Activated CD8-positive, alpha-beta memory T cell treated with anti-CD3 and anti-CD28 coated beads for 24 hours (primary cell): ENCODE results near the gene HES5.
A peak's percentile ranks its signal among the peaks of the same experiment; 100 is the strongest.

Source experiments
- DNase-seq: peaks from one replicate; pipeline ENCODE4 v3.0.0-alpha.2; 2020

Gene HES5

GRCh38 chr1:2530513-2531361 is 674 bp upstream of the HES5 start:
- DNase-seq: peak; percentile 60

- DNase-seq: peak; percentile 77
Observed at GRCh38 chr1:2528966-2529783, 888 bp downstream of the HES5 start.

DNA sequence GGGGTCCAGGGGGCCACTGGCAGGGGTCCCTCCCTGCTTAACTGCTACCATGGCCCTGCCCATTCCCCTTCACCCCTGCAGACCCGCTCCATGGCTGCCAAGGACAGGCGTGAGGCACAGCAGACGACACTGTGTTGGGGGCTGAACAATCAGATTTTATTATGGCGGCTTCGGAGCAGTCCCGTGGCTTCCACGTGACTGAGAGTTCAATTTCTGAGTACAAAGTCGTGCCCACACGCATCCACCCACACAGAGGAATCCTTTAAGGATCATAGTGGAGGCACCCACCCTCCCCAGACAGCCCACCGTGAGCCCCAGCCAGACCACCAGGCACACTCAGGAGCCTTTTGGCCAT is 1.5 kb downstream of the HES5 start:
- DNase-seq: no peak

GRCh38 chr1:2528016-2528415 is 2.0 kb downstream of the HES5 start:
- DNase-seq: no peak

DNA sequence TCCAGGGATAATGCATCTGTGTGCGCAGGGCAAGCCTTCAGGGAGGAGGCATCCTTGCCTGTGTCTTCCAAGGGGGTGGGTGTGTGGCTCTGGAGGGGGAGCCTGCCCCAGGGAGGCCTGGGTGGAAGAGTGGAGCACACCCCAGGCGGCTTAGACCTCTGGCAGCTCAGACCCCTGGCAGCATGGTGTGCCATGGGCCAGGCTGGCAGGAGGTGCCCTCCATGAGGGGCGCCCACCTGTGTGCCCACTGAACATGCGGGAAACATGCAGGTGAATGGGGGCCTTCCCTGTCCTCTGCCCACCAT is 2.6 kb downstream of the HES5 start:
- DNase-seq: no peak

- DNase-seq: no peak
Observed at GRCh38 chr1:2526824-2527555, 3.1 kb downstream of the HES5 start.

GRCh38 chr1:2525920-2526823 is 3.9 kb downstream of the HES5 start, which contains the start of gene PANK4:
Gene PANK4 (minus strand): TSS chr1:2526596. CDS start chr1:2526587, 9 bp downstream.
- DNase-seq: peak; percentile 95

DNA sequence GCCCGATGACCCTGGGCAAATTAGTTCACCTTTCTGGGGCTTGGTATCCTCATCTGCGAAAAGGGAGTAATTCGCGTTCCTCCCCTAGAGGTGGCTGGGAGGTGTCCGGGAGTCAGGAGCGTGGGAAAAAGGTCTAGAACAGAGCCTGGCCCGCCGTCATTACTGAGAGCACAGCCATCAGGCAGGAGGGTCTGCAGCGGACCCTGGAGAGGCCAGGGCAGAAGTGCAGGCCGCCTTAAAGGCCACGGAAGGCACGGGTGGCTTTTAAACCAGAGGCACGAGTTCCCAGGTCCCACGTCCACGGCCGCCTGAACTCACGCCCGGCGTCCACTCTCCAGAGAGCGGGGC is 4.5 kb downstream of the HES5 start:
- DNase-seq: no peak

GRCh38 chr1:2523891-2524609 is 6.0 kb downstream of the HES5 start:
- peak; percentile 74 for DNase-seq

- peak; percentile 77 for DNase-seq
Observed at GRCh38 chr1:2523191-2523890, 6.7 kb downstream of the HES5 start.

GRCh38 chr1:2522230-2522629 is 7.8 kb downstream of the HES5 start:
- no peak for DNase-seq

DNA sequence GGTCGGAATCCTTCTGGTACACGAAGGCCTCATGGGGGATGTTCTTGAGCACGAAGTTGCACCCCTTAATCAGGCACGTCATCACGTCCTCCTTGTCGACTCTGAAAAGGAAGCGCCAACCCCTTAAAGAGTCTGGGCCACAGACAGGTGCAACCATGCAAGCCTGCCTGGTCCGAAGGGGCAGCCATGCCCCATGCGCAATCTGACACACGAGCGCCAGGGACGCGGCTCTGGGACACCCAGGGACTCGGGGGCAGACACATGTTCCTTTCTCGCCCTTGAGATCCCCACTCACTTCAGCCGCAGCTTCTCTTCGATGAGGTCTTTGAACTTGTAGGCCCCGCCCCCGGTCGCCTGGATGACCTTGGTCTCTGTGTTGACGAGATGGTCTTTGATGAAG is 9.3 kb downstream of the HES5 start:
- DNase-seq: no peak

- DNase-seq: no peak
Observed at GRCh38 chr1:2520206-2520605, 9.9 kb downstream of the HES5 start.

GRCh38 chr1:2519729-2520128 is 10.3 kb downstream of the HES5 start:
- no peak for DNase-seq

- no peak for DNase-seq
Observed at GRCh38 chr1:2519029-2519685, 10.9 kb downstream of the HES5 start.

GRCh38 chr1:2518528-2518927 is 11.5 kb downstream of the HES5 start:
- DNase-seq: no peak

- no peak for DNase-seq
Observed at GRCh38 chr1:2517966-2518365, 12.1 kb downstream of the HES5 start.

GRCh38 chr1:2516946-2517345 is 13.1 kb downstream of the HES5 start:
- no peak for DNase-seq

- no peak for DNase-seq
Observed at GRCh38 chr1:2516124-2516523, 13.9 kb downstream of the HES5 start.

GRCh38 chr1:2515763-2516080 is 14.3 kb downstream of the HES5 start:
- DNase-seq: no peak
